CD14-positive monocyte (primary cell): ENCODE data around the gene C16orf92. TPM values are rescaled to one million over a fixed set of nuclear protein-coding genes. Genes with fewer than 3 reads are reported as not detected.
A peak's percentile ranks its signal among the peaks of the same experiment; 100 is the strongest.

Experiments used
- DNase-seq, 3 donors: peaks; one replicate each; pipeline ENCODE4 v3.0.0-alpha.2; 2011 to 2022
- H2AFZ ChIP-seq: 2 replicates; pipeline ENCODE4 v1.6.0; 2012; ENCODE audit warnings: mild to moderate bottlenecking, low read depth, low read length, inconsistent platforms; ENCODE audit not compliant: insufficient read depth, poor library complexity, severe bottlenecking
- H3K27ac ChIP-seq, 2 donors: 1 replicate in 1 of 2; 2 replicates in 1 of 2; pipeline ENCODE4 v1.5.1; 2012 to 2013; ENCODE audit warnings: low read length in 2 of 2, control low read depth in 1 of 2, inconsistent platforms in 1 of 2, low read depth in 1 of 2, mild to moderate bottlenecking in 1 of 2
- H3K27me3 ChIP-seq, 2 donors: one replicate each; pipeline versions ENCODE4 v1.6.0 to v1.6.1; 2011 to 2013; ENCODE audit warnings: low read length in 2 of 2; ENCODE audit not compliant: control insufficient read depth in 2 of 2, insufficient read depth in 2 of 2
- H3K36me3 ChIP-seq, 2 donors: replicated peaks in 1 of 2; 1 replicate in 1 of 2; 2 replicates in 1 of 2; pipeline versions ENCODE4 v1.5.1 to v1.6.1; 2012 to 2013; ENCODE audit warnings: low read length in 2 of 2, control low read depth in 1 of 2, inconsistent platforms in 1 of 2, mild to moderate bottlenecking in 1 of 2; ENCODE audit not compliant: insufficient read depth in 2 of 2, control insufficient read depth in 1 of 2
- H3K4me1 ChIP-seq, 2 donors: 1 replicate in 1 of 2; 2 replicates in 1 of 2; pipeline versions ENCODE4 v1.5.1 to v1.6.1; 2012 to 2013; ENCODE audit warnings: low read length in 2 of 2, control low read depth in 1 of 2, inconsistent platforms in 1 of 2, mild to moderate bottlenecking in 1 of 2, moderate library complexity in 1 of 2; ENCODE audit not compliant: insufficient read depth in 2 of 2, control insufficient read depth in 1 of 2
- H3K4me2 ChIP-seq: replicated peaks from 2 replicates; pipeline ENCODE3; 2012; ENCODE audit warnings: low read length, moderate library complexity, mild to moderate bottlenecking; ENCODE audit not compliant: poor library complexity, severe bottlenecking; ENCODE audit errors: extremely low read depth
- H3K4me3 ChIP-seq, 3 experiments: fragments of 200-600 bp in 1 of 3; sonication (generic) in 1 of 3; replicated peaks in 1 of 3; 1 replicate in 2 of 3; 2 replicates in 1 of 3; pipeline ENCODE4 v1.5.1; 2011 to 2013; ENCODE audit warnings: low read length in 3 of 3, mild to moderate bottlenecking in 3 of 3, control low read depth in 2 of 3, low read depth in 2 of 3, inconsistent platforms in 1 of 3, moderate library complexity in 1 of 3
- H3K79me2 ChIP-seq: 2 replicates; pipeline ENCODE4 v1.6.0; 2012; ENCODE audit warnings: mild to moderate bottlenecking, control low read depth, inconsistent platforms, low read length, moderate library complexity; ENCODE audit not compliant: insufficient read depth
- H3K9ac ChIP-seq: 2 replicates; pipeline ENCODE4 v1.6.0; 2017; ENCODE audit warnings: low read length, mild to moderate bottlenecking; ENCODE audit not compliant: insufficient read depth, poor library complexity, severe bottlenecking
- H3K9me3 ChIP-seq, 2 donors: replicated peaks in 1 of 2; 1 replicate in 1 of 2; 2 replicates in 1 of 2; pipeline versions ENCODE4 v1.5.1 to v1.6.1; 2012 to 2013; ENCODE audit warnings: low read length in 2 of 2, control low read depth in 1 of 2; ENCODE audit not compliant: control insufficient read depth in 1 of 2, insufficient read depth in 1 of 2
- H4K20me1 ChIP-seq: 2 replicates; pipeline ENCODE4 v1.6.0; 2012; ENCODE audit warnings: mild to moderate bottlenecking, low read length, control low read depth, moderate library complexity; ENCODE audit not compliant: insufficient read depth
- H3K27ac Mint-ChIP-seq, 7 donors: one replicate each; pipeline ENCODE4 v1.8.0; 2020; ENCODE audit warnings: mild to moderate bottlenecking in 7 of 7, mixed read lengths in 7 of 7, moderate library complexity in 6 of 7, inconsistent platforms in 2 of 7
- H3K27me3 Mint-ChIP-seq, 3 donors: one replicate each; pipeline ENCODE4 v1.8.0; 2021 to 2022; ENCODE audit warnings: low read depth in 3 of 3, mild to moderate bottlenecking in 3 of 3, mixed read lengths in 3 of 3, moderate library complexity in 3 of 3, inconsistent platforms in 1 of 3
- H3K36me3 Mint-ChIP-seq, 2 donors: one replicate each; pipeline ENCODE4 v1.8.0; 2020; ENCODE audit warnings: mixed read lengths in 2 of 2, inconsistent platforms in 1 of 2, mild to moderate bottlenecking in 1 of 2
- H3K4me1 Mint-ChIP-seq: one replicate; pipeline ENCODE4 v1.8.0; 2020; ENCODE audit warnings: mild to moderate bottlenecking, mixed read lengths
- H3K4me3 Mint-ChIP-seq, 2 donors: one replicate each; pipeline ENCODE4 v1.8.0; 2020; ENCODE audit warnings: mild to moderate bottlenecking in 2 of 2, mixed read lengths in 2 of 2, moderate library complexity in 1 of 2
- H3K9me3 Mint-ChIP-seq, 7 donors: one replicate each; pipeline ENCODE4 v1.8.0; 2020 to 2022; ENCODE audit warnings: mixed read lengths in 7 of 7, mild to moderate bottlenecking in 6 of 7, moderate library complexity in 6 of 7, inconsistent platforms in 2 of 7
- CTCF ChIP-seq: fragments of 200-600 bp; IDR thresholded peaks from one replicate; pipeline ENCODE4 v1.8.0; 2022; ENCODE audit warnings: antibody characterized with exemption, mild to moderate bottlenecking
- WGBS: methylation state at CpG from one replicate; pipeline ENCODE4 v1.1.5; 2013; ENCODE audit warnings: missing lambda C conversion rate; ENCODE audit not compliant: insufficient coverage; 5-methylcytosine and 5-hydroxymethylcytosine counted together
- intact Hi-C, 2 donors: fragments of 100-400 bp; cut with micrococcal nuclease; formaldehyde crosslinking; loops; one replicate each; pipeline versions ENCODE4 v1.15.0 to v1.15.1; 2023
- polyA plus RNA-seq, 3 donors: library from polyadenylated mRNA; depleted of rRNA in 1 of 3; unstranded in 2 of 3; stranded (reverse) in 1 of 3; fragments of 300-500 nt in 2 of 3; fragments of >200 nt in 1 of 3; fragmentation: Illumina TruSeq in 2 of 3; gene quantifications; 1 replicate in 2 of 3; 2 replicates in 1 of 3; pipeline ENCODE4 v1.2.3, GENCODE V29; 2012 to 2021

Gene C16orf92
- polyA plus RNA-seq, 3 donors, result not detected

DNA sequence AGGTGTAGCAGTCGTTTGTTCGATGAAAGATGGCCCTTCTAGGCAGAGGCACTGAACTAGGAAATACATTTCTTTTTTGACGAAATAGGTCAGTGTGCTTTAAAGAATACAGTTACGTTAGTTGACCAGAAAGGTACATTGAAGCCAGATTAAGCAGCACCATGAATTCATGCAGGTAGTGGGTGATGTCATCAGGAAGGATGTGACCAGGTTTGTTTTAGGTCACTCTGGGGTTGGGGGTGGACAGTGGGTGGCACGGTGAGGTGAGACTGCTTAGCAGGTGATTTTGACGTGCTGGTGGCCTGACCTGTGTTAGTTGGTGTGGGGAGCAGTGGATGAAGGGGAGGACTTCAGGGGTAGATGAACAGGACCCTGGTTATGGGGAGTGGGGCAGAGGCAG lies 23.4 kb upstream of the C16orf92 start:
- H3K4me3 Mint-ChIP-seq, result no peak overlapping the region
- TF ChIP-seq CTCF, result no peak
- Histone ChIP-seq H3K4me2 (no peak overlapping the region), H3K4me3 (no peak overlapping the region), H3K9ac (no peak overlapping the region), H3K79me2 (peaks cover 16% of the 10 kb centered on the region), H2AFZ (no peak overlapping the region), H3K4me1 (peaks cover 15 to 17% of the 10 kb centered on the region in 2 donors), H3K27ac (no peak overlapping the region), H3K9me3 (no peaks in the 10 kb centered on the region), H3K27me3 (no peaks in the 10 kb centered on the region), H4K20me1 (peaks cover 4% of the 10 kb centered on the region), H3K36me3 (peaks cover 14 to 60% of the 10 kb centered on the region in 2 donors)
- H3K27ac Mint-ChIP-seq, result peak overlapping the region in 1 of 7 donors; percentile 5
- peaks cover 42 to 60% of the 10 kb centered on the region in 2 donors for H3K36me3 Mint-ChIP-seq
- intact Hi-C loops, result loop anchor here in 1 of 2 donors (10.0 kb wide), 1 partner anchor 185 kb away; the partner anchor contains the start of genes PAGR1 and PRRT2
- WGBS, result 93% methylated on average over 6 of the region's 6 CpGs
- peaks cover 14% of the 10 kb centered on the region for H3K4me1 Mint-ChIP-seq
- peaks cover 0 to 3% (median 0%) of the 10 kb centered on the region in 3 donors for H3K27me3 Mint-ChIP-seq
- no peak for DNase-seq
- no peaks in the 10 kb centered on the region for H3K9me3 Mint-ChIP-seq

- Histone ChIP-seq H3K9me3 (no peaks in the 10 kb centered on the region), H3K4me3 (no peak overlapping the region), H3K9ac (no peak overlapping the region), H3K27me3 (no peaks in the 10 kb centered on the region), H2AFZ (no peak overlapping the region), H3K4me1 (peaks cover 9% of the 10 kb centered on the region in 2 donors), H3K79me2 (peaks cover 8% of the 10 kb centered on the region), H3K27ac (no peak overlapping the region), H3K4me2 (no peak overlapping the region), H3K36me3 (peaks cover 14 to 60% of the 10 kb centered on the region in 2 donors), H4K20me1 (peaks cover 8% of the 10 kb centered on the region)
- 96% methylated on average over 21 of the region's 33 CpGs for WGBS
- Mint-ChIP-seq H3K27ac (peak overlapping the region in 2 of 7 donors; percentile 6 to 27), H3K4me1 (peaks cover 10% of the 10 kb centered on the region), H3K27me3 (peaks cover 0 to 3% (median 0%) of the 10 kb centered on the region in 3 donors), H3K4me3 (no peak overlapping the region), H3K9me3 (no peaks in the 10 kb centered on the region), H3K36me3 (peaks cover 42 to 60% of the 10 kb centered on the region in 2 donors)
- intact Hi-C loops, result no loop called here
- no peak for DNase-seq
- no peak for TF ChIP-seq CTCF
Measured at GRCh38 chr16:30000735-30001631, 22.0 kb upstream of the C16orf92 start.
